OCI-LY1 (cell line): ENCODE measurements around the gene CACNB2.

Experiments
- H2AFZ ChIP-seq: fragments of 200-600 bp; sonication (generic), shearing (Covaris generic); 2 replicates; pipeline ENCODE4 v1.6.0; 2014; ENCODE audit warnings: antibody characterized with exemption, mild to moderate bottlenecking, low read length
- H3F3A ChIP-seq: fragments of 200-600 bp; sonication (generic), shearing (Covaris generic); 2 replicates; pipeline ENCODE4 v1.6.0; 2014; ENCODE audit warnings: mild to moderate bottlenecking, antibody characterized with exemption, low read length, moderate library complexity; ENCODE audit not compliant: insufficient read depth
- H3K27ac ChIP-seq: fragments of 200-600 bp; sonication (generic); 2 replicates; pipeline ENCODE4 v1.5.1; 2014; ENCODE audit warnings: low read length, mixed run types, mild to moderate bottlenecking, low read depth; ENCODE audit not compliant: poor library complexity, severe bottlenecking
- H3K27me3 ChIP-seq: fragments of 200-600 bp; sonication (generic); 2 replicates; pipeline ENCODE4 v1.6.0; 2014; ENCODE audit warnings: antibody characterized with exemption, mild to moderate bottlenecking, low read length, moderate library complexity; ENCODE audit not compliant: insufficient read depth
- H3K36me3 ChIP-seq: fragments of 200-600 bp; sonication (generic); 2 replicates; pipeline ENCODE4 v1.6.1; 2014; ENCODE audit warnings: mild to moderate bottlenecking, antibody characterized with exemption, low read length, moderate library complexity, mixed read lengths; ENCODE audit not compliant: insufficient read depth
- H3K4me1 ChIP-seq: fragments of 200-600 bp; sonication (generic); 2 replicates; pipeline ENCODE4 v1.5.1; 2014; ENCODE audit warnings: mild to moderate bottlenecking, low read length, moderate library complexity; ENCODE audit not compliant: insufficient read depth, severe bottlenecking
- H3K4me2 ChIP-seq: fragments of 200-600 bp; sonication (generic), shearing (Covaris generic); 2 replicates; pipeline ENCODE4 v1.6.1; 2014; ENCODE audit warnings: low read length
- H3K4me3 ChIP-seq: fragments of 200-600 bp; sonication (generic); 2 replicates; pipeline ENCODE4 v1.5.1; 2014; ENCODE audit warnings: low read length, low read depth, mild to moderate bottlenecking, mixed read lengths; ENCODE audit not compliant: poor library complexity, severe bottlenecking
- H3K79me2 ChIP-seq: fragments of 200-600 bp; shearing (Covaris generic); 2 replicates; pipeline ENCODE4 v1.6.1; 2016; ENCODE audit warnings: mixed run types, low read length, mixed read lengths; ENCODE audit not compliant: insufficient read depth
- H3K9ac ChIP-seq: fragments of 200-600 bp; sonication (generic), shearing (Covaris generic); 2 replicates; pipeline ENCODE4 v1.6.1; 2014; ENCODE audit warnings: mild to moderate bottlenecking, low read length, mixed read lengths
- H3K9me2 ChIP-seq: fragments of 200-600 bp; sonication (generic), shearing (Covaris generic); 2 replicates; pipeline ENCODE4 v1.6.1; 2014; ENCODE audit warnings: low read depth, mild to moderate bottlenecking, low read length, mixed read lengths
- H3K9me3 ChIP-seq: fragments of 200-600 bp; shearing (Covaris generic); 2 replicates; pipeline ENCODE4 v1.6.1; 2014; ENCODE audit warnings: low read length, mixed read lengths
- H4K20me1 ChIP-seq: fragments of 200-600 bp; sonication (generic), shearing (Covaris generic); 2 replicates; pipeline ENCODE4 v1.6.0; 2016; ENCODE audit warnings: mild to moderate bottlenecking, low read length; ENCODE audit not compliant: insufficient read depth
- EZH2 ChIP-seq: fragments of 200-600 bp; sonication (generic), shearing (Covaris generic); IDR thresholded peaks from 2 replicates; pipeline ENCODE4 v1.8.0; 2017; ENCODE audit warnings: borderline replicate concordance, mixed run types, mild to moderate bottlenecking, antibody characterized with exemption, low read length, moderate library complexity, mixed read lengths
- TF ChIP-seq, protein P1 (sequence below): fragments of 200-600 bp; sonication (generic), shearing (Covaris generic); IDR thresholded peaks from 2 replicates; pipeline ENCODE4 v1.5.1; 2017; ENCODE audit warnings: mild to moderate bottlenecking, antibody characterized with exemption, low read length, moderate library complexity, mixed read lengths

CACNB2 gene

DNA sequence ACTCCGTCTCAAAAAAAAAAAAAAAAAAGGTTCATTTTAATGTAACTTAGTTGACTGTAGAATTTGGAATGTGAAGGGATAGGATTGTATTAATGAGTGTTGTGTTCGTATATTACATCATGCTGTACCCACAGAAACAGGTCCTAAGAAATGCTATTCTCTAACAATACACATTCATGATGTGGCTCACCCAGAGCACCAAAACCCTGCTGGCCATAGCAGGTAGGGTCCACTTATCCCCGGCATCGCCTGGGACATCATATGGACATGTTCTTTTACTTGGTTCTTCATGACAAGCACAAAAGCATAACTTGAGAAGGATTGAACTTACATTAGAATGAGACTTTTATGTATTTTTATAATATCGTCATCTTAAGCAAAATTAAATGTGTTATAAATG, 241.5 kb downstream of the CACNB2 start:
- H3K9ac ChIP-seq: no peak overlapping the region
- TF ChIP-seq EZH2: no peak
- TF ChIP-seq, protein P1, sequence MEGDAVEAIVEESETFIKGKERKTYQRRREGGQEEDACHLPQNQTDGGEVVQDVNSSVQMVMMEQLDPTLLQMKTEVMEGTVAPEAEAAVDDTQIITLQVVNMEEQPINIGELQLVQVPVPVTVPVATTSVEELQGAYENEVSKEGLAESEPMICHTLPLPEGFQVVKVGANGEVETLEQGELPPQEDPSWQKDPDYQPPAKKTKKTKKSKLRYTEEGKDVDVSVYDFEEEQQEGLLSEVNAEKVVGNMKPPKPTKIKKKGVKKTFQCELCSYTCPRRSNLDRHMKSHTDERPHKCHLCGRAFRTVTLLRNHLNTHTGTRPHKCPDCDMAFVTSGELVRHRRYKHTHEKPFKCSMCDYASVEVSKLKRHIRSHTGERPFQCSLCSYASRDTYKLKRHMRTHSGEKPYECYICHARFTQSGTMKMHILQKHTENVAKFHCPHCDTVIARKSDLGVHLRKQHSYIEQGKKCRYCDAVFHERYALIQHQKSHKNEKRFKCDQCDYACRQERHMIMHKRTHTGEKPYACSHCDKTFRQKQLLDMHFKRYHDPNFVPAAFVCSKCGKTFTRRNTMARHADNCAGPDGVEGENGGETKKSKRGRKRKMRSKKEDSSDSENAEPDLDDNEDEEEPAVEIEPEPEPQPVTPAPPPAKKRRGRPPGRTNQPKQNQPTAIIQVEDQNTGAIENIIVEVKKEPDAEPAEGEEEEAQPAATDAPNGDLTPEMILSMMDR: no peak
- H3K9me2 ChIP-seq: no peaks in the 10 kb centered on the region
- no peaks in the 10 kb centered on the region; the same call in 1 of the 2 replicates for H3F3A ChIP-seq
- H3K9me3 ChIP-seq: no peaks in the 10 kb centered on the region
- H3K4me3 ChIP-seq: no peak overlapping the region
- no peak overlapping the region for H3K4me2 ChIP-seq
- no peak overlapping the region for H2AFZ ChIP-seq
- peaks cover 33% of the 10 kb centered on the region for H3K4me1 ChIP-seq
- H4K20me1 ChIP-seq: no peaks in the 10 kb centered on the region
- no peaks in the 10 kb centered on the region for H3K27me3 ChIP-seq
- H3K79me2 ChIP-seq: no peaks in the 10 kb centered on the region
- no peaks in the 10 kb centered on the region for H3K36me3 ChIP-seq
- no peak overlapping the region for H3K27ac ChIP-seq

DNA sequence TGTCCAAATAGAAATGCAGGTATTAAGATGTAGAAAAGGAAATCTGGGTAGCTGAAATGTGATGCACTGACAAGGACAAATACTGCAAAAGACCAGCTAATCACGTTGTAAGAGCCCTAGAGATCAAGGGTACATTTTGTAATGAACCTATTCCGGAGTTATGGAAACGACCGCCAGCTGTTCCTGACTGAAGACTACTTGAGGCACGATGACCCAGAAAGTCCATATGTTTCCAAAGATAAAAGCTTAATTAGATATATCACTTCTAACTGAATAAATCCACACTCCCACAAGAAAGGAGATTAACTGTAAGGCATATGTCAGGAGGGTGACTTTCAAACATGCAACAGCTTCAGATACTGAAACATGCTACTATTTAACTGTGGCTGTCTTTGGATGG, 257.7 kb downstream of the CACNB2 start:
- no peaks in the 10 kb centered on the region for H3F3A ChIP-seq
- no peaks in the 10 kb centered on the region for H3K79me2 ChIP-seq
- H3K4me1 ChIP-seq: peaks cover 20% of the 10 kb centered on the region
- no peak overlapping the region for H3K27ac ChIP-seq
- H4K20me1 ChIP-seq: no peaks in the 10 kb centered on the region
- no peaks in the 10 kb centered on the region for H3K9me2 ChIP-seq
- no peaks in the 10 kb centered on the region for H3K27me3 ChIP-seq
- H3K36me3 ChIP-seq: no peaks in the 10 kb centered on the region
- H2AFZ ChIP-seq: no peak overlapping the region
- TF ChIP-seq, protein P1: no peak
- TF ChIP-seq EZH2: no peak
- H3K9ac ChIP-seq: no peak overlapping the region
- H3K9me3 ChIP-seq: no peaks in the 10 kb centered on the region
- no peak overlapping the region for H3K4me3 ChIP-seq
- no peak overlapping the region for H3K4me2 ChIP-seq

DNA sequence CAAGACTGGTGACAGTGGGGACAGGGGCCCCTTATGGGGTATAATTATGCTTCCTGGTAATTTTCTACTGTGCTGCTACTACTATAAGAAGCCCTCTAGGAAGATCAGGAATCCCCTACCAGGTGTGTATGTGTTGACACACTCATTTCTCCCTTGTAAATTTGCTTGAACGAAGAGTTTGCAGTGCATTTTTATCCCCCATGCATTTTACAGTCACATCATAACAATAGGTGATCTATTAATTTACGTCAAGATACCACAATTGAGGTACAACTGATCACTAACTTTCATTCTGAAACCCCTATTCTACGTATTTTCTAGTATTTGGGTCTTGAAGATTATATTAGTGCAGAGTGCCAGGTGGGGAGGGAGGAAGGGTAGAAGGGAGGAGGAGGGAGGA, 258.9 kb downstream of the CACNB2 start:
- Histone ChIP-seq H3F3A (no peaks in the 10 kb centered on the region), H3K9ac (no peak overlapping the region), H3K27ac (no peak overlapping the region), H4K20me1 (no peaks in the 10 kb centered on the region), H3K36me3 (no peaks in the 10 kb centered on the region), H3K4me1 (peaks cover 20% of the 10 kb centered on the region), H3K27me3 (no peaks in the 10 kb centered on the region), H3K4me3 (no peak overlapping the region), H3K9me3 (no peaks in the 10 kb centered on the region), H2AFZ (no peak overlapping the region), H3K9me2 (no peaks in the 10 kb centered on the region), H3K79me2 (no peaks in the 10 kb centered on the region), H3K4me2 (no peak overlapping the region)
- TF ChIP-seq EZH2: no peak
- TF ChIP-seq, protein P1: no peak
